ENCODE data around the gene PHAF1.

GRCh38 chr16:67158637-67159600 lies 49.2 kb downstream of the PHAF1 start:
- no peak for TF ChIP-seq CTCF (conservative IDR thresholded peaks at IDR 0.05 in 1 of 2, IDR thresholded peaks at IDR 0.05 in 1 of 2; ENCODE audit: low read depth in 1 of 2, low read length in 2 of 2)
- TF ChIP-seq EZH2 (IDR thresholded peaks at IDR 0.05; ENCODE audit: low read length, missing control alignments), result no peak
